Stimulated activated CD4-positive, alpha-beta T cell treated with anti-CD3 and anti-CD28 coated beads, Interleukin-4, amount 100 ng/mL, for 1 hour (primary cell): ENCODE data around the gene STRIP2.
A peak's percentile ranks its signal among the peaks of the same experiment; 100 is the strongest.
"Not testable (repeated sequence)": the region's sequence is repeated elsewhere in the genome, so short reads cannot be mapped to it uniquely, and the experiment has no call there.

ENCODE experiments used
- DNase-seq: peaks from one replicate; pipeline ENCODE4 v3.0.0-alpha.2; 2020

STRIP2 gene

GRCh38 chr7:129422727-129423126 is 11.5 kb upstream of the STRIP2 start:
- DNase-seq, result no peak

GRCh38 chr7:129423700-129424410 is 10.4 kb upstream of the STRIP2 start:
- DNase-seq, result no peak

- DNase-seq, result no peak
Observed at GRCh38 chr7:129426482-129426881, 7.8 kb upstream of the STRIP2 start.

GRCh38 chr7:129427526-129428045 is 6.6 kb upstream of the STRIP2 start:
- no peak for DNase-seq

- no peak for DNase-seq
Observed at GRCh38 chr7:129431911-129432643, 2.2 kb upstream of the STRIP2 start.

GRCh38 chr7:129434675-129435318 is 565 bp downstream of the STRIP2 start:
- DNase-seq, result no peak

GRCh38 chr7:129435414-129435829 is 1.2 kb downstream of the STRIP2 start:
- DNase-seq, result no peak

- DNase-seq, result no peak
Observed at GRCh38 chr7:129436335-129436923, 2.2 kb downstream of the STRIP2 start.

GRCh38 chr7:129437190-129437589 is 3.0 kb downstream of the STRIP2 start:
- no peak for DNase-seq

- no peak for DNase-seq
Observed at GRCh38 chr7:129438281-129438838, 4.1 kb downstream of the STRIP2 start.

- peak; percentile 56 for DNase-seq
Observed at GRCh38 chr7:129438839-129439651, 4.8 kb downstream of the STRIP2 start.

- no peak for DNase-seq
Observed at GRCh38 chr7:129439963-129440625, 5.9 kb downstream of the STRIP2 start.

GRCh38 chr7:129443612-129444011 is 9.4 kb downstream of the STRIP2 start:
- no peak for DNase-seq

- not testable (repeated sequence) for DNase-seq
Observed at GRCh38 chr7:129444776-129445175, 10.5 kb downstream of the STRIP2 start.

GRCh38 chr7:129446925-129447324 is 12.7 kb downstream of the STRIP2 start:
- DNase-seq, result not testable (repeated sequence)

GRCh38 chr7:129447445-129447844 is 13.2 kb downstream of the STRIP2 start:
- DNase-seq, result not testable (repeated sequence)

GRCh38 chr7:129448608-129449007 is 14.4 kb downstream of the STRIP2 start:
- DNase-seq, result not testable (repeated sequence)

GRCh38 chr7:129450295-129450694 is 16.1 kb downstream of the STRIP2 start:
- no peak for DNase-seq

GRCh38 chr7:129452589-129453231 is 18.5 kb downstream of the STRIP2 start:
- DNase-seq, result no peak

GRCh38 chr7:129453510-129454248 is 19.4 kb downstream of the STRIP2 start:
- no peak for DNase-seq
